ENCODE data around the gene HOXA4. TPM values are rescaled to one million over a fixed set of nuclear protein-coding genes. Genes with fewer than 3 reads are reported as not detected.

The HOXA4 gene
- total RNA-seq, 2 donors from 2014 or later, result 0.79 TPM; not detected in 1

DNA sequence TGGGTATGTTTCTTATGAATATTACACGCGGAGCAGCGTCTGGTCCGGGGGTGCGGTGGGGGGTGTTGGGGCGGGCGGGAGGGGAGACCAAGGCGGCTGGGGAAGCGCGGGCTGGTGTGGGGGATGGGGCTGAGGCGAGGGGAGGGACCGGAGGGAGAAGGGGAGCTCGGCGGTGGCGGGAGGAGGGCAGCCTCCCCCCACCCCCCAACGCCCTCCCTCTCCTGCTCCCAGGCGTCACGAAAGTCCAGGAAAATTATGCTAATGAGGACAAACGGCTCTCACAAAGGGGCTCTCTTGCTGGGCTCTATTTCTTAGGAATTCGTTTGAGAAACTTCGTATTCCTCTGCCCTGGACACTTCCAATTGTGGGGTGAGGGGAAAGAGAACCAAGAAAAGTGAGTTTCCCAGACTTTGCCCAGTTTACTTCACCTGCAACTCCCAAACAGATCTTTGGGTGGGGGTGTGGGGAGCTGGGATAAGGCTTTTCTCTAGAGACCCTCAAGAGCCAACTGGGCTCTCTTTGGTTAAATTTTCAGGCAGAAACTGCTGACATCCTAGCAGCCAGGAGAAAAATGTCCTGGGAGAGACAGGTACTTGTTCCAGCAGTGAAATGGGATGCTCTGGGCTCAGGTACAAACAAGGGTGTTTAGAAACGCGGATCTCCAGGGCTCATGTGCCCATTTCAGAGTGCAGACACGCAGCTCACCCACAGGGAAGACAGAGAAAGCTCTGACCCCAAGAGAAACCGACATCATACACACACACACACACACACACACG, 16.4 kb downstream of the HOXA4 start:
- no peak overlapping the region for H3K4me3 Mint-ChIP-seq
- DNase-seq, result no peak
- H3K36me3 Mint-ChIP-seq (ENCODE audit: insufficient read depth in 2 of 2), result no peaks in the 10 kb centered on the region
- no peaks in the 10 kb centered on the region for H3K27me3 Mint-ChIP-seq (ENCODE audit: low read depth)
- no peaks in the 10 kb centered on the region for H3K9me3 Mint-ChIP-seq
- no peak overlapping the region for H3K27ac Mint-ChIP-seq
- ATAC-seq (replicated peaks in 1 of 2), result no peak
- no peaks in the 10 kb centered on the region for H3K4me1 Mint-ChIP-seq (ENCODE audit: low read depth)

DNA sequence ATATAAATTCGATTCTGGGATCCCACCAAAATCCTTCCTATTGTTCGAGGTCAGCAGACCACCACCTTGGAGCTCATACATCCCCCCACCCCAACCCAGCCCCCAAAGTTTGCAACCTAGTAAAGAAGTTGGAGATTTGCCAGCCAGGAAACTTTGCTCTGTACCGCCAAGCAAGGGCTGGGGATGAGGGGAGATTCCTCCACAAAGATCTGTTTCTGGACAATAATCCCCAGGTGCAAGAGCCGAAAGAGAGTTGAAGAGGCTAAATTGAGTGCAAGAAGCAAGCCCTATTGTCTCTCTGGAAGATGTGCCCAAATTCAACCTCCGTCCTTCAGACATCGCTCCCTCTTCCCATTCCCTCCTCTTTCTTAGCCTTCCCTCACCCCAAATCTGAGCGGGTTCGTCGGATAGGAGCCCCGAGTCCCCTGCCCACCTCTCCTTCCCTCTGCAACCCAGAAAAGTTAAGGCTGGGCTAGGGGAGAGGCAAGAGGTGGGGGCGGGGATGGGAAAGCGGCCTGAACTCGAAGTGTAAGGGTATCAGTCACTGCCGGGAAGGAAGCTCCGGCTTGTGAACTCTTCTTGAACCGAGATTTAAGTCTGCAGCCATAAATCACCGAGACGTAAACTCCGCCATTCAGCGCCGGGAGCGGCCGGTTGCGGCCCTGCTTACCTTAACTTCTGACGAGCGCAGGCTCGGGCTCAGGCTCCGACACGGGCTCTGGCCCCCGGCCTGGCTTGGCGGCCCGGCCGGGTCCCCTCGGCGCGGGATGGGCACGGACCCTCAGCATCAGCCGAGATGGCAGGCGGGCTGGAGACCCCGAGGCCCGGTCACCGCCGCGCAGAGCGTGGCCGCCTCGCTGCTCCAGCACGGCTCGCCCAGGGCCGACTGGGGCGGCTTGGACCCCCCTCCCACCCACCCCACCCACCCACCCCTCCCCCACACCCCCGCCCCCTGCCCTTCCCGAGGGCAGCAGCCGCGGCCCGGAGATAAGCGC, 17.3 kb downstream of the HOXA4 start:
- Mint-ChIP-seq H3K36me3 (ENCODE audit: insufficient read depth in 2 of 2) (no peaks in the 10 kb centered on the region), H3K27me3 (ENCODE audit: low read depth) (no peaks in the 10 kb centered on the region), H3K9me3 (no peaks in the 10 kb centered on the region), H3K4me1 (ENCODE audit: low read depth) (no peaks in the 10 kb centered on the region), H3K4me3 (no peak overlapping the region), H3K27ac (no peak overlapping the region)
- no peak for ATAC-seq (replicated peaks in 1 of 2)
- DNase-seq, result no peak

DNA sequence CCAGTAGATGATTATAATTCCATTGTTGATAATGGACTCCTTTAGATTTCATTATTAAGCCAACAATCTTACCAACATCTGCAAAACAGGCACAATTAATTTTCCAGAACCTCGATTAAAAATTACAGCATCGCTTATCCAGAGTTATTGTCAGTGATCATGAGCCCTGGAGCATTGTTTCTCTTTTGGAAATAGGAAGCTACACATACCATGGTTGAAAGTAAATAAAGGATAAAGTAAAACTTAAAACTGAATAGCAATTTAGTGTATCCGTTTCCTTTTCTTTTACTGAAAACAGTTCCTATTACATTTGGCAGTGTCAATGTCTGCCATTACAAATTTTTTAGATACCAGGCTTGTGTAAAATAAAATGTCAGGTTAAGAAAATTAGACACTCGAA, 18.2 kb downstream of the HOXA4 start:
- DNase-seq, result no peak

GRCh38 chr7:27111751-27112277, 18.7 kb downstream of the HOXA4 start:
- Mint-ChIP-seq H3K27me3 (ENCODE audit: low read depth) (no peaks in the 10 kb centered on the region), H3K9me3 (no peaks in the 10 kb centered on the region), H3K4me3 (no peak overlapping the region), H3K36me3 (ENCODE audit: insufficient read depth in 2 of 2) (no peaks in the 10 kb centered on the region), H3K4me1 (ENCODE audit: low read depth) (no peaks in the 10 kb centered on the region), H3K27ac (no peak overlapping the region)
- no peak for ATAC-seq (replicated peaks in 1 of 2)
- DNase-seq, result no peak

More for the DNA sequence above, 18.2 kb downstream of the HOXA4 start:
- Mint-ChIP-seq H3K36me3 (ENCODE audit: insufficient read depth in 2 of 2) (no peaks in the 10 kb centered on the region), H3K4me1 (ENCODE audit: low read depth) (no peaks in the 10 kb centered on the region), H3K9me3 (no peaks in the 10 kb centered on the region), H3K4me3 (no peak overlapping the region), H3K27me3 (ENCODE audit: low read depth) (no peaks in the 10 kb centered on the region), H3K27ac (no peak overlapping the region)
- ATAC-seq (replicated peaks in 1 of 2), result no peak

GRCh38 chr7:27111042-27111750, 19.4 kb downstream of the HOXA4 start:
- no peak for ATAC-seq (replicated peaks in 1 of 2)
- Mint-ChIP-seq H3K4me3 (no peak overlapping the region), H3K4me1 (ENCODE audit: low read depth) (no peaks in the 10 kb centered on the region), H3K36me3 (ENCODE audit: insufficient read depth in 2 of 2) (no peaks in the 10 kb centered on the region), H3K27ac (no peak overlapping the region), H3K9me3 (no peaks in the 10 kb centered on the region), H3K27me3 (ENCODE audit: low read depth) (no peaks in the 10 kb centered on the region)
- DNase-seq, result no peak

- H3K9me3 Mint-ChIP-seq, result no peaks in the 10 kb centered on the region
- H3K27me3 Mint-ChIP-seq (ENCODE audit: low read depth), result peaks cover 4% of the 10 kb centered on the region
- H3K4me1 Mint-ChIP-seq (ENCODE audit: low read depth), result no peaks in the 10 kb centered on the region
- no peak overlapping the region for H3K4me3 Mint-ChIP-seq
- ATAC-seq (replicated peaks in 1 of 2) (no peak), DNase-seq (no peak)
- no peak overlapping the region for H3K27ac Mint-ChIP-seq
- H3K36me3 Mint-ChIP-seq (ENCODE audit: insufficient read depth in 2 of 2), result no peaks in the 10 kb centered on the region
These were observed 20.1 kb downstream of the HOXA4 start for GRCh38 chr7:27110186-27111031.

GRCh38 chr7:27109466-27110185, 20.9 kb downstream of the HOXA4 start:
- no peaks in the 10 kb centered on the region for H3K36me3 Mint-ChIP-seq (ENCODE audit: insufficient read depth in 2 of 2)
- H3K27ac Mint-ChIP-seq, result no peak overlapping the region
- no peak for ATAC-seq (replicated peaks in 1 of 2)
- no peaks in the 10 kb centered on the region for H3K4me1 Mint-ChIP-seq (ENCODE audit: low read depth)
- H3K27me3 Mint-ChIP-seq (ENCODE audit: low read depth), result peaks cover 12% of the 10 kb centered on the region
- no peak for DNase-seq
- H3K4me3 Mint-ChIP-seq, result no peak overlapping the region
- no peaks in the 10 kb centered on the region for H3K9me3 Mint-ChIP-seq

DNA sequence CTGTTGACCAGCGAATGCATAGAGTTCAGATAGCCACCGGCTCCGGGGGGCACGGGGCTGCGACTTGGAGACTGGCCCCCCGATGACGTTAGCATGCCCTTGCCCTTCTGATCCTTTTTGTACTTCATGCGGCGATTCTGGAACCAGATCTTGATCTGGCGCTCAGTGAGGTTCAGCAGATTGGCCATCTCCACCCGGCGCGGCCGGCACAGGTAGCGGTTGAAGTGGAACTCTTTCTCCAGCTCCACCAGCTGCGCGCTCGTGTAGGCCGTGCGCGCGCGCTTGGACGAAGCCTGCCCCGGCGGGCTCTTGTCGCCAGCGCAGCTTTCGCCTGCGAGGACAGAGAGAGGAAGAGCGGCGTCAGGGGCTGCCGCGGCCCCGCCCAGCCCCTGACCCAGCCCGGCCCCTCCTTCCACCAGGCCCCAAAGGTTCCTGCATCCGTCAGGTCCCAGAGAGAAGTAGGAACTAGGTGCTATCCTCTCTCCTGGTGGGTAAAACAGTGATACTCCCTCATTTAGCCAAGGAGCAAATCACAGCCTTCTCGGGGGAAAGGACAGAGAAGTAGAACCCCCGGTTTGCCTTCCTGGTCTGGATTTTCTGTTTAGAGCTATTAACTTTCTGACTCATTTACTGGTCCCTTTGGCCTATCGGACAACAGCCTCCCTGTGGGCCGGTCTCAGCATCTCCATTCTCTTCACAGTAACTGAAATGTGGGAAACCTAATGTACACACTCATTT, 22.0 kb downstream of the HOXA4 start:
- no peaks in the 10 kb centered on the region for H3K4me1 Mint-ChIP-seq (ENCODE audit: low read depth)
- no peaks in the 10 kb centered on the region for H3K36me3 Mint-ChIP-seq (ENCODE audit: insufficient read depth in 2 of 2)
- no peaks in the 10 kb centered on the region for H3K9me3 Mint-ChIP-seq
- peaks cover 23% of the 10 kb centered on the region for H3K27me3 Mint-ChIP-seq (ENCODE audit: low read depth)
- DNase-seq, result no peak
- no peak overlapping the region for H3K4me3 Mint-ChIP-seq
- no peak overlapping the region for H3K27ac Mint-ChIP-seq
- no peak for ATAC-seq (replicated peaks in 1 of 2)

DNA sequence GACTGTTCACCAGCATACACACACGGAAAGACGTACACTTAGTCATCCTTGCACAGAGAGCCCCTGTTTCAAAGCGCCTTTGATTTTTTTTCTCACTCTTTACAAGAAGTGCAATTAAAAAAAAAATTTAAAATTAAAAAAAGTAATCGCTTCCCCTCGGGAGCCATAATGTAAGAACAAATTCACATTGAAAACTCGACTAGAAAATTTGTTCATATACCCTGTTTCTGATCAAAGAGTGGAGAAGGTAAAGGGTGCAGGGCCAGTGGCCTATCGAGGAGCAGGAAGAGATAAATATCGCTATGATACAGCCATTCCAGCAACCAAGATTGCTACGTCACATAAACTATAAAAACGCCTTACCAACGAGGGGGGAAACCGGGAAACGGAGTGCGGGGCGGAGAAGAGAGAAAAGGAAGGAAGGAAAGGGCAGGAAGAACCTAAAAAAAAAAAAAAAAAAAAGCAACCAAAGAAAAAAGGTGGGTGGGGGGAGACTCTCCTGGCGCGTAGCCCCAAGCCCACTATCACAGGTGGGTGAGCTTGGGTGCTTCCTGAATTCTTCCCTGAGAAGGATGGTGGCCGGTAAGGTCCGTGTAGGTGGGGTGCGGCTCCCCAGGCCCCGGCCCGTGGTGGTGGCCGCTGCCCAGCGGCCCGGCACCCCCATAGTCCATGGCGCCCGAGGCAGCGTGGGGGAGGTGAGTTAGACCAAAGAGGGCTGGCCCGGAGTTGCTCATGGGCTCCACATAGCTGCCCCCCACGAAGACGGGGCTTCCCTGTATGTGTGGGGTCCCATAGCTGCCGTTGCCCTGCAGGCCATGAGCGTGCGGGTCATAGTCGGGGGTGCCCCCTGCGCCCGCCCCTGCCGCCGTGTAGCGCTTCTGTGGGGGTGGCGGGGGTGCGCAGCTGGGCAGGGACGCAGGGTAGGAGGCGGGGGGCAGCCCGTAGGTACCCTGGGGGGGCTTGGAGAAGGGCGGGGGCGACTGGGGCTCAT, 22.9 kb downstream of the HOXA4 start:
- H3K27me3 Mint-ChIP-seq (ENCODE audit: low read depth), result peaks cover 31% of the 10 kb centered on the region
- peaks cover 0 to 1% of the 10 kb centered on the region in 2 donors for H3K36me3 Mint-ChIP-seq (ENCODE audit: insufficient read depth in 2 of 2)
- H3K4me1 Mint-ChIP-seq (ENCODE audit: low read depth), result peaks cover 7% of the 10 kb centered on the region
- ATAC-seq (replicated peaks in 1 of 2) (no peak), DNase-seq (no peak)
- H3K4me3 Mint-ChIP-seq, result no peak overlapping the region
- no peak overlapping the region for H3K27ac Mint-ChIP-seq
- H3K9me3 Mint-ChIP-seq, result no peaks in the 10 kb centered on the region

- Mint-ChIP-seq H3K27ac (no peak overlapping the region), H3K27me3 (ENCODE audit: low read depth) (peaks cover 39% of the 10 kb centered on the region), H3K4me1 (ENCODE audit: low read depth) (peaks cover 13% of the 10 kb centered on the region), H3K36me3 (ENCODE audit: insufficient read depth in 2 of 2) (peaks cover 0 to 1% of the 10 kb centered on the region in 2 donors), H3K4me3 (no peak overlapping the region), H3K9me3 (no peaks in the 10 kb centered on the region)
- ATAC-seq (replicated peaks in 1 of 2), result no peak
- no peak for DNase-seq
These were observed 23.7 kb downstream of the HOXA4 start for GRCh38 chr7:27106901-27107240.
